Activated CD4-positive, CD25-positive, alpha-beta regulatory T cell (primary cell): ENCODE data around the gene RPGRIP1L.

Source experiments
- DNase-seq, 4 experiments: peaks; one replicate each; lab custom pipeline; 2025; lab: John Stamatoyannopoulos, UW

The RPGRIP1L gene

GRCh38 chr16:53703590-53704444 is at the start of gene RPGRIP1L, which contains the start of gene FTO:
TSS of gene RPGRIP1L (minus strand) at chr16:53703859. CDS start at chr16:53700723, 3,136 bp downstream.
TSS of gene FTO (plus strand) at chr16:53704156.
- peak; percentile 88 to 98 (median 93) for DNase-seq

- no peak for DNase-seq
Observed at GRCh38 chr16:53753431-53753830, 49.8 kb upstream of the RPGRIP1L start.

- no peak for DNase-seq
Observed at GRCh38 chr16:53752560-53752959, 48.9 kb upstream of the RPGRIP1L start.

- DNase-seq: no peak
Observed at GRCh38 chr16:53745753-53746266, 42.2 kb upstream of the RPGRIP1L start.

GRCh38 chr16:53745086-53745485 is 41.4 kb upstream of the RPGRIP1L start:
- no peak for DNase-seq

GRCh38 chr16:53744449-53744848 is 40.8 kb upstream of the RPGRIP1L start:
- DNase-seq: no peak

GRCh38 chr16:53743149-53743566 is 39.5 kb upstream of the RPGRIP1L start:
- no peak for DNase-seq

- DNase-seq: no peak
Observed at GRCh38 chr16:53741546-53741945, 37.9 kb upstream of the RPGRIP1L start.

- no peak for DNase-seq
Observed at GRCh38 chr16:53740933-53741531, 37.4 kb upstream of the RPGRIP1L start.

GRCh38 chr16:53740476-53740875 is 36.8 kb upstream of the RPGRIP1L start:
- no peak for DNase-seq

GRCh38 chr16:53737552-53737951 is 33.9 kb upstream of the RPGRIP1L start:
- no peak for DNase-seq

- no peak for DNase-seq
Observed at GRCh38 chr16:53736297-53736696, 32.6 kb upstream of the RPGRIP1L start.

- DNase-seq: no peak
Observed at GRCh38 chr16:53734908-53735307, 31.2 kb upstream of the RPGRIP1L start.

GRCh38 chr16:53732296-53732929 is 28.8 kb upstream of the RPGRIP1L start:
- DNase-seq: no peak

GRCh38 chr16:53730693-53731092 is 27.0 kb upstream of the RPGRIP1L start:
- no peak for DNase-seq

GRCh38 chr16:53726625-53727024 is 23.0 kb upstream of the RPGRIP1L start:
- no peak for DNase-seq

GRCh38 chr16:53721017-53721416 is 17.4 kb upstream of the RPGRIP1L start:
- DNase-seq: no peak

- DNase-seq: no peak
Observed at GRCh38 chr16:53717577-53717976, 13.9 kb upstream of the RPGRIP1L start.

- DNase-seq: no peak
Observed at GRCh38 chr16:53715023-53715384, 11.3 kb upstream of the RPGRIP1L start.

GRCh38 chr16:53714205-53715022 is 10.8 kb upstream of the RPGRIP1L start:
- DNase-seq: no peak

GRCh38 chr16:53713403-53714204 is 9.9 kb upstream of the RPGRIP1L start:
- DNase-seq: no peak
